Stomach (tissue), 4 donors: ENCODE results near the gene CCDC141.

Source experiments
- EP300 ChIP-seq: sonication (generic); formaldehyde crosslinking; IDR thresholded peaks from one replicate; pipeline ENCODE4 v1.6.1; 2017; ENCODE audit warnings: antibody characterized with exemption
- POLR2A ChIP-seq, 4 donors: fragments of 450-650 bp; IDR thresholded peaks; one replicate each; pipeline ENCODE4 v1.6.1; 2016; ENCODE audit warnings: antibody characterized with exemption in 4 of 4, control low read depth in 2 of 4, mild to moderate bottlenecking in 1 of 4, moderate library complexity in 1 of 4
- POLR2AphosphoS5 ChIP-seq, 3 donors: sonication (generic); formaldehyde crosslinking; IDR thresholded peaks; one replicate each; pipeline ENCODE4 v1.6.1; 2016; ENCODE audit warnings: antibody characterized with exemption in 3 of 3
- TF ChIP-seq, protein P1 (sequence below), 7 experiments: fragments of 450-650 bp in 4 of 7; fragments of 200-600 bp in 3 of 7; sonication (generic) in 3 of 7; IDR thresholded peaks; one replicate each; pipeline ENCODE4 v1.5.1; 2016 to 2019; ENCODE audit warnings: antibody characterized with exemption in 7 of 7, control low read depth in 2 of 7, mild to moderate bottlenecking in 1 of 7

DNA sequence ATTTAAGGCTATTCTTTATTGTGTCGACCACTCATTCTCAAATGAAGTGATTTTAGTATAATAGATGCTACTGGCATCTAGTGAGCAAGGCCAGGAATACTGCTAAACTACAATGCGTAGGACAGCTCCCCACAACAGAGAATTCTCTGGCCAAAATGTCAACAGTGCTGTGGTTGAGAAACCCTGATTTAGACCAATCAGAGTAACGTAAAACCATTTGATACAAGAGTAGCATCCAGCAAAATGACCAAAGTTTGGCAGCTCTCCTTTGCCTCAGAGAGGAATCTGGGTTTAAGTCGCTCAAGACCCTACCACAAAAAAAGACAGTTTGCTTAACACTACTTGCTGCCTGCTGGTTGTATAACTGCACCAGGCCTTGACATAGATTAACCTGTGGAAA is 205.7 kb downstream of the CCDC141 start:
- TF ChIP-seq, protein P1, sequence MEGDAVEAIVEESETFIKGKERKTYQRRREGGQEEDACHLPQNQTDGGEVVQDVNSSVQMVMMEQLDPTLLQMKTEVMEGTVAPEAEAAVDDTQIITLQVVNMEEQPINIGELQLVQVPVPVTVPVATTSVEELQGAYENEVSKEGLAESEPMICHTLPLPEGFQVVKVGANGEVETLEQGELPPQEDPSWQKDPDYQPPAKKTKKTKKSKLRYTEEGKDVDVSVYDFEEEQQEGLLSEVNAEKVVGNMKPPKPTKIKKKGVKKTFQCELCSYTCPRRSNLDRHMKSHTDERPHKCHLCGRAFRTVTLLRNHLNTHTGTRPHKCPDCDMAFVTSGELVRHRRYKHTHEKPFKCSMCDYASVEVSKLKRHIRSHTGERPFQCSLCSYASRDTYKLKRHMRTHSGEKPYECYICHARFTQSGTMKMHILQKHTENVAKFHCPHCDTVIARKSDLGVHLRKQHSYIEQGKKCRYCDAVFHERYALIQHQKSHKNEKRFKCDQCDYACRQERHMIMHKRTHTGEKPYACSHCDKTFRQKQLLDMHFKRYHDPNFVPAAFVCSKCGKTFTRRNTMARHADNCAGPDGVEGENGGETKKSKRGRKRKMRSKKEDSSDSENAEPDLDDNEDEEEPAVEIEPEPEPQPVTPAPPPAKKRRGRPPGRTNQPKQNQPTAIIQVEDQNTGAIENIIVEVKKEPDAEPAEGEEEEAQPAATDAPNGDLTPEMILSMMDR (IDR thresholded peaks at IDR 0.05) = no peak
- TF ChIP-seq POLR2AphosphoS5 (IDR thresholded peaks at IDR 0.05) (no peak), EP300 (no peak), POLR2A (IDR thresholded peaks at IDR 0.05) (no peak)
